Keratinocyte (primary cell): Measurements from ENCODE around the gene MANBA. TPM values are rescaled to one million over a fixed set of nuclear protein-coding genes. Genes with fewer than 3 reads are reported as not detected.

ENCODE experiments used
- DNase-seq: peaks from one replicate; pipeline ENCODE4 v3.0.0-alpha.2; 2011; ENCODE audit warnings: low read depth, missing footprints, low spot score
- FAIRE-seq: peaks from 2 replicates; lab custom pipeline; 2011; peaks lifted over from hg19 to GRCh38; lab: Jason Lieb, UNC
- H2AFZ ChIP-seq: 2 replicates; pipeline ENCODE4 v1.6.0; 2012; ENCODE audit warnings: low read length, control low read depth, inconsistent platforms; ENCODE audit not compliant: control insufficient read depth
- H3K27ac ChIP-seq: 2 replicates; pipeline ENCODE4 v1.5.1; 2011; ENCODE audit warnings: low read length; ENCODE audit not compliant: control insufficient read depth, insufficient read depth
- H3K27me3 ChIP-seq: 3 replicates; pipeline ENCODE4 v1.6.0; 2011; ENCODE audit warnings: low read length; ENCODE audit not compliant: control insufficient read depth, insufficient read depth; ENCODE audit errors: extremely low read depth
- H3K36me3 ChIP-seq, 2 experiments: 2 replicates in 1 of 2; 3 replicates in 1 of 2; pipeline ENCODE4 v1.5.1; 2011; ENCODE audit warnings: low read length in 2 of 2, mild to moderate bottlenecking in 1 of 2; ENCODE audit not compliant: control insufficient read depth in 2 of 2, insufficient read depth in 2 of 2; ENCODE audit errors: extremely low read depth in 1 of 2
- H3K4me1 ChIP-seq: 3 replicates; pipeline ENCODE4 v1.5.1; 2011; ENCODE audit warnings: low read length; ENCODE audit not compliant: control insufficient read depth, insufficient read depth; ENCODE audit errors: extremely low read depth
- H3K4me2 ChIP-seq: 3 replicates; pipeline ENCODE4 v1.6.0; 2011; ENCODE audit warnings: low read depth, low read length; ENCODE audit not compliant: control insufficient read depth, insufficient read depth; ENCODE audit errors: extremely low read depth
- H3K4me3 ChIP-seq, 3 experiments: fragments of 200-600 bp in 1 of 3; sonication (generic) in 1 of 3; 2 replicates in 2 of 3; 3 replicates in 1 of 3; pipeline ENCODE4 v1.5.1; 2011 to 2016; ENCODE audit warnings: low read length in 3 of 3, mild to moderate bottlenecking in 3 of 3, control low read depth in 2 of 3, inconsistent platforms in 1 of 3, low read depth in 1 of 3, mixed read lengths in 1 of 3, mixed run types in 1 of 3, moderate library complexity in 1 of 3; ENCODE audit not compliant: control insufficient read depth in 2 of 3, insufficient read depth in 2 of 3; ENCODE audit errors: extremely low read depth in 1 of 3
- H3K79me2 ChIP-seq: 2 replicates; pipeline ENCODE4 v1.6.0; 2012; ENCODE audit warnings: low read length; ENCODE audit not compliant: control insufficient read depth, insufficient read depth
- H3K9ac ChIP-seq: 3 replicates; pipeline ENCODE4 v1.6.0; 2011; ENCODE audit warnings: low read length; ENCODE audit not compliant: control insufficient read depth, insufficient read depth; ENCODE audit errors: extremely low read depth
- H3K9me1 ChIP-seq: 3 replicates; pipeline ENCODE4 v1.6.0; 2011; ENCODE audit warnings: low read length; ENCODE audit not compliant: control insufficient read depth, insufficient read depth; ENCODE audit errors: extremely low read depth
- H3K9me3 ChIP-seq: 2 replicates; pipeline ENCODE4 v1.5.1; 2012; ENCODE audit warnings: low read depth, low read length; ENCODE audit not compliant: control insufficient read depth
- H4K20me1 ChIP-seq: 3 replicates; pipeline ENCODE4 v1.6.0; 2011; ENCODE audit warnings: low read length; ENCODE audit not compliant: control insufficient read depth, insufficient read depth; ENCODE audit errors: extremely low read depth
- EZH2 ChIP-seq: IDR thresholded peaks from one replicate; pipeline ENCODE4 v1.6.1; 2012; ENCODE audit warnings: inconsistent platforms, mild to moderate bottlenecking, low read length, moderate library complexity
- dilution Hi-C: fragments of 300-500 bp; cut with MboI; formaldehyde crosslinking; loops from one replicate; pipeline ENCODE4 v1.7.0; 2020; ENCODE audit warnings: low sequenced_read_pairs; ENCODE audit not compliant: extremely low pct_ligation_motif_present
- polyA plus RNA-seq, 5 experiments: library from polyadenylated mRNA; depleted of rRNA in 3 of 5; stranded (reverse) in 3 of 5; stranded (forward) in 1 of 5; unstranded in 1 of 5; fragments of >200 nt; gene quantifications; 1 replicate in 1 of 5; 2 replicates in 3 of 5; 3 replicates in 1 of 5; pipeline versions ENCODE4 v1.2.1 to v1.2.3, GENCODE V29; 2011 to 2012; ENCODE audit warnings: missing spikeins in 2 of 5, low read depth in 1 of 5, low replicate concordance in 1 of 5
- TF ChIP-seq, protein P1 (sequence below), 3 experiments: IDR thresholded peaks in 1 of 3; conservative IDR thresholded peaks in 1 of 3; optimal IDR thresholded peaks in 1 of 3; 2 replicates in 2 of 3; 3 replicates in 1 of 3; pipeline versions ENCODE3 to v1.5.1; 2011; ENCODE audit warnings: low read length in 3 of 3, mild to moderate bottlenecking in 3 of 3, moderate library complexity in 2 of 3, control low read depth in 1 of 3, inconsistent platforms in 1 of 3; ENCODE audit not compliant: insufficient read depth in 2 of 3; ENCODE audit errors: extremely low read depth in 1 of 3

MANBA gene
- polyA plus RNA-seq, 1 donor (not counting 4 experiments of a cell fraction or from before 2014, with no cell fraction given) = 9.3 TPM

DNA sequence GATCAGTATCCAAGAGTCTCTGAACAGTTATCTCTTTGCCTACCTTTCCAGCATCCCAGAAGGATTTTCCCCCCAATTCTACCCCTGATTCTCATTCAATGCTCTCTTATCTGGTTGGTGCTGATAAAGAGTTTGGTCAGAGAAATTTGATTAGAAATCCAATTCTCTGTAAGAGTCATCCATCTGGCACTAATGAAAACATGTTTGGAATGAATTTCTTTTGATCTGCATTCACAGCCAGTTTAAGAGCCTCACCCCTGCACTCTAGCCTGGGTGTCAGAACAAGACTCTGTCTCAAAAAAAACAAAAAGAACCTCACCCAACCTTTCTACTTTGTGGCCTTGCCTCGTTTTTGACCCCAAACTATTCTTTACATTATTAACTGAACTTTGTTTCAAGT, 122.1 kb downstream of the MANBA start:
- Histone ChIP-seq H3K4me2 (no peak overlapping the region), H3K36me3 (peaks cover 0 to 6% of the 10 kb centered on the region in 2 experiments), H3K9me3 (no peaks in the 10 kb centered on the region), H3K4me3 (no peak overlapping the region), H3K9me1 (no peaks in the 10 kb centered on the region), H3K27ac (no peak overlapping the region), H3K79me2 (no peaks in the 10 kb centered on the region), H3K4me1 (no peaks in the 10 kb centered on the region), H3K27me3 (no peaks in the 10 kb centered on the region), H2AFZ (no peak overlapping the region), H3K9ac (no peak overlapping the region), H4K20me1 (no peaks in the 10 kb centered on the region)
- TF ChIP-seq, protein P1, sequence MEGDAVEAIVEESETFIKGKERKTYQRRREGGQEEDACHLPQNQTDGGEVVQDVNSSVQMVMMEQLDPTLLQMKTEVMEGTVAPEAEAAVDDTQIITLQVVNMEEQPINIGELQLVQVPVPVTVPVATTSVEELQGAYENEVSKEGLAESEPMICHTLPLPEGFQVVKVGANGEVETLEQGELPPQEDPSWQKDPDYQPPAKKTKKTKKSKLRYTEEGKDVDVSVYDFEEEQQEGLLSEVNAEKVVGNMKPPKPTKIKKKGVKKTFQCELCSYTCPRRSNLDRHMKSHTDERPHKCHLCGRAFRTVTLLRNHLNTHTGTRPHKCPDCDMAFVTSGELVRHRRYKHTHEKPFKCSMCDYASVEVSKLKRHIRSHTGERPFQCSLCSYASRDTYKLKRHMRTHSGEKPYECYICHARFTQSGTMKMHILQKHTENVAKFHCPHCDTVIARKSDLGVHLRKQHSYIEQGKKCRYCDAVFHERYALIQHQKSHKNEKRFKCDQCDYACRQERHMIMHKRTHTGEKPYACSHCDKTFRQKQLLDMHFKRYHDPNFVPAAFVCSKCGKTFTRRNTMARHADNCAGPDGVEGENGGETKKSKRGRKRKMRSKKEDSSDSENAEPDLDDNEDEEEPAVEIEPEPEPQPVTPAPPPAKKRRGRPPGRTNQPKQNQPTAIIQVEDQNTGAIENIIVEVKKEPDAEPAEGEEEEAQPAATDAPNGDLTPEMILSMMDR (optimal IDR thresholded peaks at IDR 0.05 in 1 of 3, IDR thresholded peaks at IDR 0.05 in 1 of 3, conservative IDR thresholded peaks at IDR 0.05 in 1 of 3; ENCODE audit: extremely low read depth in 1 of 3, insufficient read depth in 2 of 3, low read length in 3 of 3) = no peak
- no peak for TF ChIP-seq EZH2
- dilution Hi-C loops = no loop called here
- DNase-seq = no peak
- no peak for FAIRE-seq

DNA sequence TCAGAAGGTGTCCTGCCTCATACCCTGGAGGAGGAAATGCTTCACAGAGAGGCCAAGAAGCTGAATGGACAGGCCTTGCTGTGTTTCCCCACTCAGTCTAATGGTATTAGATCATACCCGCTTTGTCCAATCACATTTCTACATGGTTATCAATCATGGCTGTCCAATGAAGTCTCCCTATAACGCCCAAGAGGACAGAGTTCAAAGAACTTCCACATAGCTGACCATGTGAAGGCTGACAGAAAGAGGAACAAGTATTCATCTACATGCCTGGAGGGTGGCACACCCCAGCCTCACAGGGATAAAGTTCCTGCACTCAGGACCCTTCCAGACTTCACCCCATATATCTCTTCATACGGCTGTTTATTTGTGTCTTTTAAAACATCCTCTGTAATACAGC, 123.4 kb downstream of the MANBA start:
- Histone ChIP-seq H3K9me1 (no peaks in the 10 kb centered on the region), H3K27ac (no peak overlapping the region), H3K27me3 (no peaks in the 10 kb centered on the region), H3K4me1 (no peaks in the 10 kb centered on the region), H3K36me3 (peaks cover 0 to 8% of the 10 kb centered on the region in 2 experiments), H3K9me3 (no peaks in the 10 kb centered on the region), H3K79me2 (no peaks in the 10 kb centered on the region), H3K4me3 (no peak overlapping the region), H3K9ac (no peak overlapping the region), H4K20me1 (no peaks in the 10 kb centered on the region), H2AFZ (no peak overlapping the region), H3K4me2 (no peak overlapping the region)
- dilution Hi-C loops = no loop called here
- FAIRE-seq = no peak
- no peak for TF ChIP-seq EZH2
- TF ChIP-seq, protein P1 (optimal IDR thresholded peaks at IDR 0.05 in 1 of 3, IDR thresholded peaks at IDR 0.05 in 1 of 3, conservative IDR thresholded peaks at IDR 0.05 in 1 of 3; ENCODE audit: extremely low read depth in 1 of 3, insufficient read depth in 2 of 3, low read length in 3 of 3) = no peak
- DNase-seq = no peak
